NCI-H2107 treated with DMSO at 0.1 percent for 48 hours (cell line): Measurements from ENCODE around the gene MAL.

Experiments used
- DNase-seq: peaks from one replicate; lab custom pipeline; 2025; ENCODE audit not compliant: unreplicated experiment; lab: John Stamatoyannopoulos, UW

Gene MAL

DNA sequence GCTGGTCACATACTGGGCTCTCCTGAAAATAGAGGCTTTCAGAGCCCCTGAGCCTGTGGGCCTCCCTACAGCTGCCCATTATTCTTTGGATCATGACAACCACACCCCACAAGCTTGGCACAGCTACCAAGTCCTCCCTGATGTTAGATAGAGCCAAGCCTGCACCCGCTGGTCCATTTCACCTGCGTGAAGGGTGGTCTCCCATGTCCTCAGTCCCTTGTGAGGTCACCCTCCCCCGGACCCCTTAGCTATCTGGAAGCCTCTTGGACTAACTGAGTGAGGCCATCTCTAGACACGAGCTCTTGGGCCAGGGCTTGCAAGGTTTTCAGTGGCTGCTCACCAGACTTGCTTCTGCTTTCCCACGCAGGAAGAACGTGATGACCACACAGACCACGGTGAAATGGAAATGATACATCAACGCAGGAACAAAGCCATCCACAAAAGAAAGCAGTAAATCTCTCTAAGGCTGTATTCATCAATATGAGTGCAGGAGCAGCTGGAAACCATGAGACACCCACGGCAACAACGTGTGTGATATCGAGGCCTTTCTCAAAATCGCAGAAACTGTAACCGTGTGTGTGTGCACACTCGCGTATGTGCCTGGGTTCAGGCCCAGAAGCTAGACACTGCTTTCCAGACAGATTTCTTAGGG is 10.1 kb upstream of the MAL start:
- no peak for DNase-seq

DNA sequence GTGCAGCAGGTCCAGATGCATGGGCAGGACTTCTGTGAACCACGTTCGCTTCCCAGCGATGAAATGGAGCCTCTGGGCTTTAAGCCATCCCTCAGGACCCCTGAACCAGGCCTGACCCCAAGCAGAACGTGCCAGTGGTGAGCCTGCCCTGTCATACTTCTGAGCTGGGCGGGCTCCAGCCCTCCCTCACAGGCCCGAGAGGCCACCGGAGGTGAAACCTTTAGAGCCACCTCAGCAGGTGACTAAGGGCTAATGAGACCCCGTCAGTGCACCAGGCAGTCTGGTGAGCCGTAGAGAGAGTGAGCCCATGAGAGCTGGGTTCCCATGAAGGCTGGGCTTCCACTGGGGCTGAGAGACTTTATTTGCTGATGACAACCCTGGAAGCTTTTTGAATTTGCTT is 8.9 kb upstream of the MAL start:
- DNase-seq, result no peak

DNA sequence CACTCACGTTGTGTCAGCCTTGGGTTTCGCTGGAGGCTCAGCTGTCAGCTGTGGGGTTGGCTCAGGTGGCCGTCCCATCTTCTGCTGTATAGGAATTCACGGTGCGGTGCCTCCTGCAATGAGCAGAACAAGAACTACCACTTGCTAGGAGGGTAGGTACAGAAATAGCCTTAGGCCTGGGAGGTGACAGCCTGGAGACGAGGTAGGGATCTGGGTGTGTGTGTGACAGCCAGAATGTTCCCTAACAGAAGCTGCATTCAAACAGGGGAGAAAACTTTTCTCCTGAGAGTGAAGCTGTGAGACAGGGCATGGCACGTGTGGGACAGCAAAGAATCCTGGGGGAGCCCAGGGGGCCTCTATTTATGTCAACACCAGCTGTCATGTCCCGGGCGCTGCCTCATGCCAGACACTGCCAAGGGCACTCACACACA is 8.4 kb upstream of the MAL start:
- no peak for DNase-seq

DNA sequence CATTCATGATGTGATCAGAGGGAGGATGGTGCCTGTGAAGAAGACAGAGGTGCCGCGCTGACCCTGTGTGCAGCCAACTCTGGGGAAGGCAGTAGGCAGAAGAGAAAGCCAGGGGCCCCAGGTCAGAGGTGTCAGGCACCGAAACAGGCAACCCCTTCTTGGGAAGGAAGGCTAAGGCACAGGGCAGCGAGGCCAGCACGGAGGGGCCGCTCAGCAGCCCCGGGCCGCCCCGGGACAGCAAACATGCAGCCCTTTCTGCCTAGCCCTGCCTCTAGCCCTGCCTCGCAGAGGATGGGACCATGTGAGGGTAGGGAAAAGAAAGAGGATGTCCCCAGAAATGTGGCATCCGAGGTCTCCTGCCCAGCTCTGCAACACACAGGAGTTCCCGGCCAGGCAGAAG is 7.7 kb upstream of the MAL start:
- DNase-seq, result no peak

DNA sequence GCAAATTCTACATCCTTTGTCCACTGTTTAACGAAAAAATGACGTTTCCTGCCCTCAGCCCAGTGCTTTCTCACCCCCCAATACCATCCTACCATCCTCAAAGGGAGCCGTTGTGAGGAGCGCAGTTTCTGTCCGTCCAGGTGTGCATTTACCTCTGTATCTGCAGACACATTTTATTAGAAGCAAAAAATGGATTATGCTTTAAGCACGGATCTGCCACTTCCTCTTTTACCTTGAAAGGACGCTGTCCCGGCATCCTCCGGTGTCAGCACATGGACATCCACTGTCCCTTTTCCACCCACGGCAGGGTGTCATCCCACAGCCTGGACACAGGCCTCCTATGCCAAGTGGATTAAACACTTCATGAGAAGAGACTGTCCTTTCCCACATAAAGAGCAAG is 7.2 kb upstream of the MAL start:
- no peak for DNase-seq

DNA sequence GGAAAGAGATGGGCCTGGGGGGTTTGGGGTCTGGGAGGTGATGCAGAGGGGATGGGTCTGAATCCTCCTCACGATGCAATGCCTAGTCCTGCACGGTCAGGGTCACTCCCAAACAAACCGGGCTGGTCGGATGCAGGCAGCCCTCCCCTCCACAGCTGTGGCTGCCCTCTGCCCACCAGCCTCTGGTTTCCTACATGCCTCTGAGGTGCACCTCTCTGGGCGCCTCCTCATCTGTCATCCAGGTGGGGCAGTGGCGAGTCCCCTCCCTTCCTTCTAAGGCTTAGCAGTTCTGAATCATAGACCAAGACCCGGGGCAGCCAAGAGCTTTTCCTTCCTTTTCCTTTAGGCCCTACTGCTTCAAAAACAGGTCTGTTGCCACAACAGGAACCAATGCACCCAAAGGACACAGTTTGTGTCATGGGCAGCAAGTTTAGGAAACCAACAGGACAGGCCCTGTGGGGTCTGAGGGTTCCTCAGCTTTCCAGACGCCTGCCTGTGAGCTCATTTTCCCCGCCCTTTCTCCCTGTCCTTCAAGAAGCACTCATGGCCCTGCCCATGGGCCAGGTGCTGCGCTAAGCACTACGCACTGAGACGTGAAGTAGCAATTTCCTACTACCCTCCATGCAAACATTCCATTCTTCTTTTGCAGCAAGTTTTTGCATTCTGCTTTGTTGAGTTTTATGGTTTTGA is 6.5 kb upstream of the MAL start:
- no peak for DNase-seq

DNA sequence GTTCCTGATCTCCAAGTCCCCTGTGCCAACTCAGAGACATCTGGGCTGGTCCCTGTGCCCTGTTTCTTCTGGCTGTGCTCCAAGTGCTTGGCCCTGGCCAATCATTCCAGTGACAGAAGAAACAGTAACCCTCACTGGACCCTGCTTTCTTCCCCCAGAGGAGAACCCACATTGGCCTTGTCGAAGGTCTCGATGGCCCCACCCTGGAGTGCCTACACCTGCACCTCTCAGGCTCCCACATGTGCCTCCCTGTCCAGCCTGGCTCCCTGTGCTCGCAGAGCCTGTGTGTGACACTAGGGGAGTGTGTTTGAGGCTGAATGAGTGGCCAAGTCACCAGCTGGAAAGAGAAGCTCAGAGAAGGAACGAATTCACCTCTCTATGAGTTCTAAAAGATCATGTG is 5.9 kb upstream of the MAL start:
- no peak for DNase-seq

DNA sequence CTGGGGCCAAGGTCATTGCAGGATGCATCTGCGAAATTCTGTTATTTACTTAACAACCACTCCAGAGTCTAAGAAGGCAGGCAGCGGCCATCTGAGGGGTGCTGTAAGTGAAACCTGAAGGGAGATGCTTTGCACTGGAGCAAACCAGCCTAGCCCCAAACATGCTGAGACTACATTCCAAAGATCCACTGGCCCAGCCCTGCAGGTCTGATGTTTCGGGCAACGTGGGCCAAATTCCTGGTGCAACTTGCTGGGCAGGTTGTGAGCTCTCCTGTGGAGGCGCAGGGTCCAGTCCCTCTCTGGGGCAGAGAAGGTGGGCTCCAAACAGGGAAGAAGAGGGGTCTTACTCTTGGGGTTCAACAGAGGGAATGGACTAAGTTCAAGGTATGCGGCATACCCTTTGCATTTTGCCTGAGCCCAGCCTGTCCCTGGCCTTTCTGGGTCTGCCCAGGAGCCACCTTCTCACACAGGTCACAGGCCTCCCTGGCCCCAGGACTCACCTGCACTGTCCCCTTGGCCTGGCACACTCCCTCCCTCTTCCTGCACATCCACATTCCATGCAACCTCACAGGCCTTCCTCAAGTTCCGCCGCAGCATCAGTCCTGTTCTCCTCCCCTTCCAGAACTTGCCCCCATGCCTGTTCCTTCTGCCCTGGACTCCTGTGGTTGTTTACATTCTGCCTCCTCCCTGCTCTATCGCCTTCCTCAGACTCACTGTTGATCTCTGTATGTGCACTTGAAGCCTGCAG is 5.1 kb upstream of the MAL start:
- no peak for DNase-seq

DNA sequence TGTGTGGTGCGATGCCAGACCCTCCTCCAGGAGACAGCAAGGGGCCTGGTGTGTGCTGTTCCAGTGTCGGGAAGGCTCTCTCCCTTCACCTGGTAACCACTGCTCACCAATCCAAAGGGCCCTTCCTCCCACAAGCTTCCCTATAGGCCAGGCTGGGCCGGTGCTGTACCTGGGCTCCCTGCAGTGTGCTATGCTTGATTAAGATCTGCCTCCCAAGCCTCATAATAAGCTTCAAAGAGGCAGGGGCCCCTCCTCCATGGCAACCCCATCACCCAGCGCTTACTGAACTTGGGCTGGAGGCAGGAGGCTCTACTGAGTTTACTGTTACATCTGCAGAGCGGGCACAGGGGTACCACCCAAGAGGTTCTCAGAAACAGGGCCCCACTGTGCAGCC is 4.5 kb upstream of the MAL start:
- no peak for DNase-seq

DNA sequence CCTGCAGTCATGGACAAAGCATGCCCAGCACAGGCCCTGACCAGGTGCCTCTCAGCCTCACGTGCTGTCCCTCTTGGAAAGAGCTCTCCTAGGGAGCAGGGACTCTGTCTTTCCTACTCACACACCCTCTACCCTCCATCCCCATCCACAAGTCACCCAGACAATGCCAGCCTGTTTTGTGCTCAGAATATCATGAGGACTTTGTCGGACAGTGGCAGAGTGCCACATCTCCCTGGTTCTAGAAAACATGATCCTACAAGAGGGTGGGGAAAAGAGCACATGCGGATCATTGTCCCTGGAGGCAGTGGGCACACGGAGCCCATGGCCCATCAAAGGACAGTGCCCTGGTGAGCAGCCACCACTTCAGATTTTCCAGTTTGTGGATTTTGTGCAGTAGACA is 3.7 kb upstream of the MAL start:
- DNase-seq, result no peak

DNA sequence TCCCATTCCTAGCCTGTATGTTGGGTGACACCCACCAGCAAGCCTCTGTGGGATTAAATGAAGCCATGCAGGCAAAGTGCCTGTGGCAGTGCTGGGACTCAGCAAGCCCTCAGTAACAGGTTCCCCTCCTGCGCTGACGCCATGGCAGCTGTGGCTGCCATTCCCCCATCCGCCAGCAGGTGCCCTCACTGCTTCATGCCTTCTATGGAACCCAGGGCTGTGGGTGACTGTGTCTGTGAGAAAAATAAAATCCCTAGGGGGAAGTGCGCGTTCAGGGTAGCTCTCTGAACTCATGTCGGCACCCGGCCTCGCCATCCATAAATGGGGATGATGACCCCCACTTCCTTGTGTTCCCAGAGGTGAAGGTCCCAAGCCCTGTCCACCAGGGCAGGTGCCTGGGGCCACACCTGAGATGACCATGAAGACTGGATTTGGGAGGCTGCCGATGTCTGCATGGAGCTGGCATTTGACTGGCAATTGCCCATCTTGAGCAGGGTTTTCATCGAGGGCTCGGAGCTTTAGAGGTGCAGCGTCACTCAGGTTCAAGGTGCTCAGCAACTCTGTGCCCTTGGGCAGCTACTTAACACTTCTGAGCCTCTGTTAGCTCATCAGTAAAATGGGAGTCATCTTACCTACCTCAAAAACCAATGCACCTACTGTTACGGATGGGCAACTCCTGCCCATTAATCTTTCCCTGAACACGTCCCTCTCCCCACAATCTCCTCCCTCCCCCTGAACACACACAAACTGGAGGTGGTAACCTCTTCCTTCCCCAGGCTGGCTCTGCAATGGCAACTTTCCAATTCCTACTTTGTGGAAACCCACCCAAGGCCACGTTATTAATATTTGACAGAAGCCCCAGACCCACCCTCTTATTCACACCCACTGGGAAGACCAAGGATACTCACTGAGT is 2.9 kb upstream of the MAL start:
- DNase-seq, result peak; percentile 60

DNA sequence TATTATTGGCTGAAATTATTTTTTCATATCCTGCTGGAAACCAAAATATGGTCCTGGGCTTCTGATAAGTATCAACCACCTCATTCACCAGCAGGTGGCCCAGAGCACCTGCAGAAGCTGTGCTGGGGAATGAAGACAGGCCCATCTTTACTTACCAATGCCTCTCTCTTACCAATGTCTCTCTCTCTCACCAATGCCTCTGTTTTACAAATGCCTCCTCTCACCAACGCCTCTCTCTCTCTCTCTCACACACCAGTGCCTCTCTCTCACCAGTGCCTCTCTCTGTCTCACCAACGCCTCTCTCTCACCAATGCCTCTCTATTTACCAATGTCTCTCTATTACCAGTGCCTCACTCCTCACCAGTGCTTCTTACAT is 2.3 kb upstream of the MAL start:
- DNase-seq, result peak; percentile 35

DNA sequence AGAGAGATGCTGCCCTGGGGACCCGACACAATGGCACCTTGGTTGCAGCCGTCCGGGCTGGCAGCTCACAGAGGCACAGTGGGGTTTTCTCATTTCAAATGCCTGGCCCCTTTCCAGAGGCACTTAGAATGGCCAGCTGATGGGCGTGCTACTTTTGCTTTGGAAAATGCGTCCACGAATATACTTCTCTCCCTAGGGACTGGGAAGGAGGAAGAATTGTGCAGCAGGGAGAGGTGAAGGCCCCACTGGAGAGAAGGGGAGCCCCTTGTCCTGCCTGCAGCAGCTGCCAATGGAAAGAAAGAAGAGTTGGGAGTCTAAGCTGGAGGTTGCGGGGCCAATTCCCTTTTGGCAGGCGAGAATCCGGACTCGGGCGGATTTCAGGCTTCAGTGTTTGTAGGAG is 1.1 kb upstream of the MAL start:
- DNase-seq, result peak; percentile 45

DNA sequence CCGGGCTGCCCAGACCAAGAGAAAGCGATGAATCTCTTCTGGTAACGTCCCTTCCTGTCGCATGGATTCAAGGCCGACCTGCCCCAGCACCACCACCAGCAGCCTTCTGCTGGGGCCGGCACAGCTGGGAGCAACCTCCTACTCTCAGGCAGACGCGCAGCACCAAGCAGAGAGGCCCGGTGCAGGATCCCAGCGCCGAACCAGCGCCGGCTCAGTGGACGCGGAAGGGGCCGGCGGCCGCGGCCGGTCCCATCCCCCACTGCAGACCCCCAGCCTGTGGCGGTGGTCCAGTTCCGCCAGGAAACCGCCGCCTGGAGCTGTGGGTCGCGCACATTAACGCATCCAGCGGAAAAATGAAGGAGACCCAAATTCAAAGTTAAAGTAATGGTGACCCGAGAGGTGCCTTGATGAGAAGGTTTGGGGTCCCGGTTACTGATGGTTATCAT is 525 bp upstream of the MAL start:
- no peak for DNase-seq

DNA sequence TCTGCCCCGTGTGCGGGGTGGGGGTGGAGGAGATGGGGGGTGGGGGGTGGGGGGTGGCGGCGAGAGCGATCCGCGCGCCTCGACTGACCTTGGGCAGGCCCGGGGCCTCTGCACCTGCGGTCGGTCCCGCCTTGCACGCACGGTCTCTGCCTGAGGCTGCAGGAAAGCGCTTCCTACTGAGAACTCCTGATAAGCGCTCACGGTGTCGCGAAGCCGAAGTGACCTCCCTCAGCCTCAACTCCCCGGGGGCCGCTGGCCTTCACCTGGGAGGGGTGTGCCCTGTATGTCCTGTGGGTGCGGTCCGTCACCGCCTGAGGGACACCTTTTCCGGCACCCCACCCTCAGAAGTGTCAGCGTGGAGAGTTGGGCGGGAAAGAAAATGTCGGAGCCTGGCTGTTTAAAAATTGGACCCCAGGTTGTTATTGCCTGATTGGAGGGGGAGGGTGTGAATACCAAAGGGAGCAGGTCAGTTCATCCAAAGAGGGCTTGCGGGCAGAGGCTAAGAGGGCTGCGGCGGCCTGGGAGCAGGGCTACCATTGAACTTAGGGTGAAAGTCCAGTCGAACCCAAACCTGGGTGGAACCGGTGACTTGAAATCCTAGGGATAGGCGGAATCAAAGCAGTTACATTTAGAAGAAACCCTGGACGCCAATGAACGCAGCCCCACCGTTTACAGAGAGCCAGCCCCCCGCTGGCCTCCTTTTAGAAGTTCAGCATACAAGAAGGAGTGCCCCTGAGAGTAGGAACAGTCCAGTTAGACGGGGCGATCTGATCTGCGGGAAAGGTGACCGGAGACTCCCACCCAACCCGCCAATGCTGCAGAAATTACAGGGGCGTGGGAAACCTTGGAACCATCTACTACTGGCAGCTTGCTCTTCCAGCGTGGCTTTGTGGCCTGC is 1.2 kb downstream of the MAL start:
- DNase-seq, result no peak

DNA sequence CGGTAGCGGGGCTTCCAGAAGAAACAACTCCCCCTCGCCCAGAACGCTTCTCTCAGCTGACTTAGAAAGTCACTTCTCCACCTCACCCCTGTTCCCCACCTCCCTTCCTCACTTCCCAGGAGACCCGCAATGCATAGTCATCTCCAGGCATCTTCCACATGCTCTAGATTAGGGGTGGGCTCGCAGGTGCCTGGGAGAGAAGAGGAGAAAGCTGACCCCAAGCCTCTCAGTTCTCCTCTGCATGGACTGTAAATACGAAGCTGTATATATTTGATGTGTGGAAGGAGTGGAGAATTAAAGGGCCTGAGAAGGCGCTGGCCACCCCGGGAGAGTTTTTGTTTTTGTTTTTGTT is 1.8 kb downstream of the MAL start:
- no peak for DNase-seq

DNA sequence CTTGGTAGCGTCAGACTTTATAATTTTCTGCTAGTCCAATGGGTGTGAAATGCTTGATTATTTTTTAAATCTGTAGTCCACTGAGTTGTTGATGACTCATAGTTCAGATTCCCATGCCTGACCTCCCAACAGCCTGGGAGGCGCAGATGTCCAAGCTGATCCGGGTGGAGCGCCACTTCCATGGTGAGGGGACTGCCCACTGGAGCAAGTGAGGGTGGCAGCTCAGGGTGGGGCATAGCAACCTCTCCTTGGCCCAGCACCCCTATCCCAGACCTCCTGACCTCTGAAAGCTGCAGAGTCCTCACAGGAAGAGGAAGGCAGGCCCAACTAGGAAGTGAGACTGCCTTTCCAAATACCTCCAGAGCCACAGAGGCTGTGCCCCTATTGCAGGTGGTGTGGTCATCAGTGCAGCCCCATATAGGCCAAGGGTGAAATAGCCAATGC is 4.4 kb downstream of the MAL start:
- no peak for DNase-seq

DNA sequence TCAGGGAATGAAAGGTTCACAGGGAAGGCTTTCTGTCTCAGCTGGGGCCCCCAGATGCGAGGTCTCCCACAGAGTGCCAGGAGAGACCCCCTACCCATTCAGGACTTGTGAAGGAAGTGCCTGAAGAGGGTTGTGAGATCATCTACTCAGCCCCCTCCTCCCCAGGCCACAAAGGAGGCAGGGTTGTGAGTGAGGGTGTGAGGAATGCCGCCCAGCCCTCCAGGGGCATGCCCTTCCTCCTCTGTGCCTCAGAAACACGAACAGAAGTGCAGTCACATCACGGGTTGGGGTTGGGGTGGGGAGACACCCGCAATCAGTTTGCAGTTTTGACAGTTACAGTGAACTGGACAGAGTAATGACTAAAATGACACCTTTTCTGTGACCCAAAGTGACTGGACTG is 5.0 kb downstream of the MAL start:
- DNase-seq, result no peak

DNA sequence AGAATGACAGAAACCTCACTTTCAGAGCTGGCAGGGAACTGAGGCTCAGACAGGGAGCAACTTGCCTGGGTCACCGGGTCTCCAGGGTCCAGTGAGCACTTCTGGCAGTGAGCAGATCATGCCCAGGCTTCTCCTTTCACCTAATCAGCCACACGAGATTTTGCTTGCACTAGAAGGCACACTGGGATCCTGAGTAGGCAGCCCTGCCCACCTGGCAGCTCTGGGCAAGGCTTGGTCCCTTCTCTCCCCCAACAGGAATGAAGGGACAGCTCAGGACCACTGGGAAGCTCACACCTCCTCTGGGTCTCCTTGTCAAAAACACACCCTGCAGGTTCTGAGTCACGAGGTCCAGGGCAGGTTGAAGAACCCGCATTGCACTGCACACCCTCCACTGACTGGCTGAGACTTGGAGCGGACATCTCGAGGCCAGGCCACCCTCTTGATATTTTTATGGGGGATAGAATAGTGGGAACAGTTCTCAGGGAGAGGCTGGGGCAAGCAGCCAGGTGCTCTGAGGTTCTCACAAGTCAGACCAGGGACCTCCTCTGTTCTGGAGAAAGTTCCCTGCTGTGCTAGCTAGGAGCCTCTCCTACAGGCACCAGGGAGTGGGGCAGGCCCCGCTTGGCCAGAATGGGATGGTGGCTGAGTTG is 5.7 kb downstream of the MAL start:
- no peak for DNase-seq

DNA sequence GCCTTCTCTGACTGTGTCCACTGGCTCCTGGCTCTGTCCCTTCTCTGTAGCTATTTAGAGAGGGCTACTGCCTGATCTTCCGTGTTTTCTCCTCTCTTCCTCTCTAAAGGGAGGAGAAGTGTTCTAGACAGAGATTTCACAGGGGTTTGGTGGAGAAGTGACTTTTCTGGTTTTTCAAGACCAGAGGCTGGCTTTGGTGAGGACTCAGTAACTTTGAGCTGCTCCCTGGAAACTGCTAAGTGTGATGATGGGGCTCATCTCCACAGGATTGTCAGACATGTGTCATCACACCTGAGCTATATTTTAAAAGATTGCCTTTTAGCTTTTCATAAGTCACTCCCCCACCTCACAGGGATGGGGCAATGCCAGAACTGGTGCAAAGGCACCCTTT is 6.2 kb downstream of the MAL start:
- DNase-seq, result no peak
